ENCODE data around the gene MUC22. TPM values are rescaled to one million over a fixed set of nuclear protein-coding genes. Genes with fewer than 3 reads are reported as not detected.

MUC22 gene
- total RNA-seq, 1 donor from 2014 or later, result not detected

DNA sequence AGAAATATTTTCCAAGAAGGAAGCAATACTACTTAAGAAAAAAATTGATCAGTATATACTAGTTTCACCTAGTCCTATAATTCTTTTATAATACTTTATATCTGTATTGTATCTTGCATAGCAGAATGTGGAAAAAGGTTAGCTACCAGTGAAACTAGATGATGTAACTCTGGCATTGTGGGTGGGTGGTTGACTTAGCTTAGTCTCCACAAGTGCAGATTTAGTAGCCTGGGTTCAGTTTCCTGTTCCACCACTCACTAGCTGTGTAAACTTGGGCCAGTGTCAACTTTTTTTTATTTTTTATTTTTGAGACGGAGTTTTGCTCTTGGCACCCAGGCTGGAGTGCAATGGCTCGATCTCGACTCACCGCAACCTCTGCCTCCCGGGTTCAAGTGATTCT is 24.8 kb upstream of the MUC22 start:
- H3K36me3 Mint-ChIP-seq (ENCODE audit: low read depth), result no peaks in the 10 kb centered on the region
- H3K9me3 Mint-ChIP-seq, result no peaks in the 10 kb centered on the region
- peaks cover 5% of the 10 kb centered on the region for H3K4me1 Mint-ChIP-seq
- no peak overlapping the region for H3K27ac Mint-ChIP-seq
- no peak overlapping the region for H3K4me3 Mint-ChIP-seq
- CTCF ChIA-PET, result no interaction called here
- POLR2A ChIA-PET, result no interaction called here
- ATAC-seq (ENCODE audit: low read depth) (no peak), DNase-seq (no peak)
- no peak for TF ChIP-seq CTCF (IDR thresholded peaks at IDR 0.05)
- peaks cover 33% of the 10 kb centered on the region for H3K27me3 Mint-ChIP-seq
- intact Hi-C loops (cut with micrococcal nuclease), result no loop called here

DNA sequence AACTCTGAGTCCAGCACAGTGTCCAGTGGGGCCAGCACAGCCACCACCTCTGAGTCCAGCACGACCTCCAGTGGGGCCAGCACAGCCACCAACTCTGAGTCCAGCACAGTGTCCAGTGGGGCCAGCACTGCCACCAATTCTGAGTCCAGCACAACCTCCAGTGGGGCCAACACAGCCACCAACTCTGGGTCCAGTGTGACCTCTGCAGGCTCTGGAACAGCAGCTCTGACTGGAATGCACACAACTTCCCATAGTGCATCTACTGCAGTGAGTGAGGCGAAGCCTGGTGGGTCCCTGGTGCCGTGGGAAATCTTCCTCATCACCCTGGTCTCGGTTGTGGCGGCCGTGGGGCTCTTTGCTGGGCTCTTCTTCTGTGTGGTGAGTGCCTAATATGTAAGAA is 23.0 kb upstream of the MUC22 start:
- no peak for TF ChIP-seq CTCF (IDR thresholded peaks at IDR 0.05)
- H3K4me1 Mint-ChIP-seq, result peaks cover 6% of the 10 kb centered on the region
- intact Hi-C loops (cut with micrococcal nuclease), result no loop called here
- no peaks in the 10 kb centered on the region for H3K36me3 Mint-ChIP-seq (ENCODE audit: low read depth)
- ATAC-seq (ENCODE audit: low read depth), result no peak
- H3K27ac Mint-ChIP-seq, result no peak overlapping the region
- H3K9me3 Mint-ChIP-seq, result no peaks in the 10 kb centered on the region
- CTCF ChIA-PET, result no interaction called here
- H3K4me3 Mint-ChIP-seq, result no peak overlapping the region
- no peak for DNase-seq
- POLR2A ChIA-PET, result interaction anchor here (0.7 kb wide), 1 partner anchor 430 kb away, joined by 3 read pairs; no protein-coding TSS in a partner anchor
- peaks cover 26% of the 10 kb centered on the region for H3K27me3 Mint-ChIP-seq

DNA sequence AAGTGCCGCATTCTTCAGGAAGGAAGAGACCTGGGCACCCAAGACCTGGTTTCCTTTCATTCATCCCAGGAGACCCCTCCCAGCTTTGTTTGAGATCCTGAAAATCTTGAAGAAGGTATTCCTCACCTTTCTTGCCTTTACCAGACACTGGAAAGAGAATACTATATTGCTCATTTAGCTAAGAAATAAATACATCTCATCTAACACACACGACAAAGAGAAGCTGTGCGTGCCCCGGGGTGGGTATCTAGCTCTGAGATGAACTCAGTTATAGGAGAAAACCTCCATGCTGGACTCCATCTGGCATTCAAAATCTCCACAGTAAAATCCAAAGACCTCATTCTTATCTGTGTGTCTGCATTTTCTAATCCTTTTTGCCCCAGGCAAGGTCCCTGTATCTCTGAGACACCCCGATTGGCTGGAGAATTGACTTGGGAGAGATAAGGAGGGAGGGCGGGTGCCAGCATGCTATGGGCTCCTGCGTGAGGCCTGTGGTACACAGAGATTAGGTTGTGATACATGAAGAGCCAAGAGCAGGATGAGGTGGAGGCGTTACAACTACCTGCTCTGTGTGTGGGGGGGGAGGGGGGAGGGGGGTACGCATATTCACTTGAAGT is 22.0 kb upstream of the MUC22 start:
- intact Hi-C loops (cut with micrococcal nuclease), result no loop called here
- Mint-ChIP-seq H3K4me3 (no peak overlapping the region), H3K27ac (no peak overlapping the region), H3K36me3 (ENCODE audit: low read depth) (no peaks in the 10 kb centered on the region), H3K27me3 (peaks cover 22% of the 10 kb centered on the region), H3K4me1 (peaks cover 6% of the 10 kb centered on the region), H3K9me3 (no peaks in the 10 kb centered on the region)
- no peak for DNase-seq
- ChIA-PET CTCF (no interaction called here), POLR2A (no interaction called here)
- TF ChIP-seq CTCF (IDR thresholded peaks at IDR 0.05), result no peak
- ATAC-seq (ENCODE audit: low read depth), result no peak

- intact Hi-C loops (cut with micrococcal nuclease), result no loop called here
- peak overlapping the region; percentile 24 for H3K4me3 Mint-ChIP-seq
- peaks cover 6% of the 10 kb centered on the region for H3K4me1 Mint-ChIP-seq
- no peak for ATAC-seq (ENCODE audit: low read depth)
- no peaks in the 10 kb centered on the region for H3K9me3 Mint-ChIP-seq
- no peaks in the 10 kb centered on the region for H3K36me3 Mint-ChIP-seq (ENCODE audit: low read depth)
- DNase-seq, result no peak
- ChIA-PET CTCF (interaction anchor here (0.5 kb wide), 1 partner anchor 97 kb away, joined by 3 read pairs; no protein-coding TSS in a partner anchor), POLR2A (no interaction called here)
- TF ChIP-seq CTCF (IDR thresholded peaks at IDR 0.05), result no peak
- H3K27me3 Mint-ChIP-seq, result peaks cover 9% of the 10 kb centered on the region
- no peak overlapping the region for H3K27ac Mint-ChIP-seq
Measured at GRCh38 chr6:30990422-30991086, 19.7 kb upstream of the MUC22 start.

DNA sequence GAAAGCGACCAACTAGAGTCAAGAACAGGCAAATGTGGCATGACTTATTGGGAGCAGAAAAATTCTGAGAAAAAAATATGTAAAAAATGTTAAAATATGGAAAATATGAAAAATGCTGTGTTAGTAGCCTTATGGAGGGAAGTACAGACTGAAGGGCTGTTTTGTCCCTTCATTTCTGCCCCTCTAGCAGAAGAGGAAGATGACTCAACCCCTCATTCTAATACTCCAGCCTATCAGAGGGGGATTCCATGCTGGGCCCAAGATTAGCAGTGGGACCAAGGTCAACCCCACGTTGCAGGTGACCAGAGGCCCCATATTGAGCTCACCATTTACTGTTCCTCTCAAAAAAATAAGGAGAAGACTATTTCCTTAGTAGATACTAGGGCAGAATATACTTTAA is 18.4 kb upstream of the MUC22 start:
- no peaks in the 10 kb centered on the region for H3K36me3 Mint-ChIP-seq (ENCODE audit: low read depth)
- no peak overlapping the region for H3K4me3 Mint-ChIP-seq
- TF ChIP-seq CTCF (IDR thresholded peaks at IDR 0.05), result no peak
- H3K27ac Mint-ChIP-seq, result no peak overlapping the region
- ChIA-PET CTCF (interaction anchor here (0.5 kb wide), 1 partner anchor 332 kb away, joined by 3 read pairs; no protein-coding TSS in a partner anchor), POLR2A (no interaction called here)
- peaks cover 6% of the 10 kb centered on the region for H3K4me1 Mint-ChIP-seq
- DNase-seq (no peak), ATAC-seq (ENCODE audit: low read depth) (no peak)
- peaks cover 9% of the 10 kb centered on the region for H3K27me3 Mint-ChIP-seq
- no peaks in the 10 kb centered on the region for H3K9me3 Mint-ChIP-seq
- intact Hi-C loops (cut with micrococcal nuclease), result no loop called here

Measured in activated B cell treated with CpG ODN at 0.5 μM for 24 hours (primary cell).